Non-pigmented ciliary epithelial cell (primary cell): Measurements from ENCODE around the gene SNAPC1.
"Not testable (repeated sequence)": the region's sequence is repeated elsewhere in the genome, so short reads cannot be mapped to it uniquely, and the experiment has no call there.

Experiments
- DNase-seq: peaks from one replicate; pipeline ENCODE4 v3.0.0-alpha.2; 2010; ENCODE audit warnings: low read depth

Gene SNAPC1, protein sequence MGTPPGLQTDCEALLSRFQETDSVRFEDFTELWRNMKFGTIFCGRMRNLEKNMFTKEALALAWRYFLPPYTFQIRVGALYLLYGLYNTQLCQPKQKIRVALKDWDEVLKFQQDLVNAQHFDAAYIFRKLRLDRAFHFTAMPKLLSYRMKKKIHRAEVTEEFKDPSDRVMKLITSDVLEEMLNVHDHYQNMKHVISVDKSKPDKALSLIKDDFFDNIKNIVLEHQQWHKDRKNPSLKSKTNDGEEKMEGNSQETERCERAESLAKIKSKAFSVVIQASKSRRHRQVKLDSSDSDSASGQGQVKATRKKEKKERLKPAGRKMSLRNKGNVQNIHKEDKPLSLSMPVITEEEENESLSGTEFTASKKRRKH

DNA sequence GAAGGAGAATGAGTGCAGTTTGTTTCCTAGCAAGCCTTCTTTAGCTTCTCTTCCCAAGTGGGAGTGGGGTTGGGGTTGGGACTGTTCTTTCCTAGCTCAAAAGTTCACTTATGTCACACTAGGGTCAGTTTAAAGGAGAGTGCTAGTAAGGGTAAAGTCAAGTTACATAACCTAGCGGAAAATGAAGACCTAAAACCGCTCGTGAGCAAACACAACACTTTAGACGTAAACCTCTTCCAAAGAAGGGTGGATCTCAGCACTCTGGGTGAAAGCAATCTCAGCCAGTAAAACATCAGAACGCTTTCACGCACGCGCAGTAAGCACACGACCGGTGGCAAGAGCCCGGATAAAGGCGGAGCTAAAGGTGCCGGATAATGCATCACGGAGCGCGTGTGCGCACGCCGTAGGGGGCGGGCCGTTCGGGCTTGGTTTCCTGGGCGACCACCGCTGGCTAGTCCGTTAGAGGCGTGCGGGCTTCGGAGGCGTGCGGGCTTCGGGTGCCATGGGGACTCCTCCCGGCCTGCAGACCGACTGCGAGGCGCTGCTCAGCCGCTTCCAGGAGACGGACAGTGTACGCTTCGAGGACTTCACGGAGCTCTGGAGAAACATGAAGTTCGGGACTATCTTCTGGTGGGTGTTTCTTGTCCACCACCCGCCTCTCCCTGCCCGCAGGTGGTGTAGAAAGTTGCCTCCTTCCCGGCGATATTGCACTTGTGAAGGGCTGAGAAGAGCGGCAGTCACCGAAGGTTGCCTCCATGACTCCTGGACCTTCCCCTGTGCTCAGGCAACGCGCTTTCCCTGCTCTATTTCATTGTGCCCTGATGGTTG, at the start of gene SNAPC1:
SNAPC1 (plus strand) TSS at position 462 of the 828 bp plus-strand sequence; CDS start at position 503, 41 bp downstream.
- DNase-seq: peak; percentile 90

DNA sequence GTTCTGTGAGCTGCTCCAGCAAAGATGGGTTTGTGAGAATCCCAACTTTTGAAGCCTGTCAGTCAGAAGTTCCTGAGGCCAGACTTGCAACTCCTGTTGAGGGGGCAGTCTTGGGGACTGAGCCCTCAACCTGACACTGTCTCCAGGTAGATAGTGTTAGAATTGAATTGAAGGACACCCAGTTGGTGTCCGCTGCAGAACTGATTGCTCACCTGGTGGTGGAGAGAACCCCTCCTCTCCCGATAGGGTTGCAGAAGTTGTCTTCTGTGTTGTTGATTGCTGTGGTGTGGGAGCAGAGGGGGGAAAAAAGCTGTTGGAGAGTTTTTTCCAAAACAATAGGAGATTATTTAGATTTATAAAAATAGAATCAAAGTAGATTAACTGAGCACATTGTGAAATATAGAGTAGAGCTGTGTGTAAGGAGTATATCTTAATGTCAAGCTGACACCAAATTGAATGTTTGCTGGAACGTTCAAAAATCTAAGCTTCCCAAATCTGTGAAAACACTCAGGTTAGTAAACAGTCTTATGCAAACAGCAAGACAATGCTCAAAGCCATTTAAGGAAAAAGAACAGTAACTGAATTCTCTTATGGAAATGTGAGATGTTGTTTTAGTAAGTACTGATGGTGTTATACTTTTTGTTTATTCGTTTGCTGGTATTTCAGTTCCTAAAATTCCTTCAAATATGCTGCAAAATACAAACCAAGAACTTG, 48.3 kb upstream of the SNAPC1 start:
- DNase-seq: no peak

DNA sequence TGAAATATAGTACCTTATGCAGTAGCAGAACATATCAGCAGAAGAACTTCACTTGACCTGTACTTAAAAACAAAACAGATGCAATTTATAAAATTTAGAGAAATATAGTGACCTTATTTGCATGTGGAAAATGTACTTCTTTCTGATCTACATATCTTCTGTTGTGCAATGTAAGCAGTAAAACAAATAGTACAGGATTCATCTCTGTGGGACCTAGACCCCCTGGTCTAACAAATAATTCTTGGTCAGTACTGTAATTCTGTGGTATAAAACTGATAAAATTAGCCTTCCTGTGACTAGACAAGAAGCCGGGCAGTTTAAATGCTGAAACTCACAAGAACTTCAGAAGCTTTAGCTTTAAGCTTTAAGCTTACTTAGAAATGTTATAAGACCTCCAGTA, 45.3 kb upstream of the SNAPC1 start:
- DNase-seq: no peak

DNA sequence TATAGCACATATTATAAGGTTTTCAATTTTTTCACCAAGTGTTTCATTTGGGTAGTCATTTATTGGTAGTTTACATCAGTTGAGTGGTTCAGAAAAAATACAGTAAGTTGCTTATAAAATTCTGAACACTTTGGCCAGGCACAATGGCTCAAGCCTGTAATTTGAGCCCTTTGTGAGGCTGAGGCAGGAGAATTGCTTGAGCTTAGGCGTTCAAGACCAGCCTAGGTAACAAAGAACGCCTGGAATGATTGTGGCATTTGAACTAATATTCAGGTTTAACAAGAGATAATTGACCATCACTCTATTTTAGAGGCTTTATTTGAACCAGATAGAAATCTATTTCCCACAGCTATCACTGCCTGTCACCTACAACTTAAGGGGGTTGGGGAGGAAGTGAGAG, 44.2 kb upstream of the SNAPC1 start:
- no peak for DNase-seq

DNA sequence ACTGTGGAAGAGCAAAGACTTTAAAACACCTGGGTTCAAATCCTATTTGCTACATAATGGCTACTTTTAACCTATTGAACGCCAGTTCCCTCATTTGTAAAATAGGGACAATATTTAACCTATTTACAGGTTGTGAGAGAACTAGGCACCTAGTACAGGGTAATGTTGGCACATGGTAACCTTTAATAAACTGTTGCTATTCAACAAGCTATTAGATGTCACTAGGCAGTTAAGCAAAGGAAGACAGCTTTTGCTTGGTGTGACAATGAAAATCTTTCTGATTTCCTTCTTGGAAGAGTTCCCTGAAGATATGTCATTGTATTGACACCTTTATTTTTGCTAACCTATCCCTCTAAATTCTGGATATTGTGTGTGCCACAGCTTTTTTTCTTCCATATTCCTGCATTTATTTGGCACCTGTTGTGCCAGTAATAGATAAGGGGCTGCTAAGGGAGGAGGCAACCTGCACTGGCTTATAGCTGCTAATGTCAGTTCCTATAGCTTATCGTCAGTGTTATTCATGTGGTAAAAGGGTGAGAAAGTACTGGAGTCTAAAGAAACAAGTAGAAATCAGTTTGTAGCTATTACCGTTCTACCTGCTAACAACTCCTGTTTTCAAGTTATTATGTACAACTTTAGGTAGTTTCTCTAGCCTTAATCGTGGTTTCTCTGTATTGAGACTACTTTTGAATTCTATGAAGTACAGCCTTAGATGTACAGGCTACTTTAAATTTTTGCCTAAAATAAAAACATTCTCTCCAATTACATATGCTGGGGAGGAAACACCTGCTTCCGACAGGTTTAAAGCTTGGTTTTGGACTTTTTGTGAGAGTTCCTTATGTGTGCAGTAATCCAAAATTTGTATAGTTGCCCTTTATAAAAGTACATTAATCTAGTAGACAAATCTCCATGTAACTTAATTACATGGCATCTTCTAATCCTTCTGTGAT, 42.6 kb upstream of the SNAPC1 start:
- no peak for DNase-seq

DNA sequence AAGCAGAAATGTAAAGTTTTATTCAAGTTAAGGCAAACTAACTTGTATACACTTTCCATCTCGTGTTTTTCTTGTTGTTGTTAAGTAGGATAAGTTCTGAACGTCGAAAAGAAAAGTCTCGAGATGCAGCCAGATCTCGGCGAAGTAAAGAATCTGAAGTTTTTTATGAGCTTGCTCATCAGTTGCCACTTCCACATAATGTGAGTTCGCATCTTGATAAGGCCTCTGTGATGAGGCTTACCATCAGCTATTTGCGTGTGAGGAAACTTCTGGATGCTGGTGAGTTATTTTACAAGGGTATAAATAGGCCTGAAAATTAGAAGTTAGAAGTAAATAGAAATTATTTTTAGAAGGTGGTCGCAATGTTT, 41.9 kb upstream of the SNAPC1 start:
- no peak for DNase-seq

DNA sequence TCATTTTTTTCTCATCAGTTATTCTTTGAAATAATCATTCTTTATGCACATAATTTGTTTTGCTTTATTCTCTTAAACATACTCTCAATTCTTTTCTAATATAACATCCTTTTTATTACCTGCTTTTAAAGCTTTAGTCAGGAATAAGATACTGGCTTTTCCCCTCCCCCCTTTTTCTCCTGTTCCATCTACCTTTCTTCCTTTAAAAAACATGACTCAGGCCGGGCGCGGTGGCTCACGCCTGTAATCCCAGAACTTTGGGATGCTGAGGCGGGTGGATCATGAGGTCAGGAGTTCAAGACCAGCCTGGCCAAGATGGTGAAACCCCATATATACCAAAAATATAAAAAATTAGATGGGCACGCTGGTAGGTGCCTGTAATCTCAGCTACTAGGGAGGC, 41.5 kb upstream of the SNAPC1 start:
- DNase-seq: no peak

DNA sequence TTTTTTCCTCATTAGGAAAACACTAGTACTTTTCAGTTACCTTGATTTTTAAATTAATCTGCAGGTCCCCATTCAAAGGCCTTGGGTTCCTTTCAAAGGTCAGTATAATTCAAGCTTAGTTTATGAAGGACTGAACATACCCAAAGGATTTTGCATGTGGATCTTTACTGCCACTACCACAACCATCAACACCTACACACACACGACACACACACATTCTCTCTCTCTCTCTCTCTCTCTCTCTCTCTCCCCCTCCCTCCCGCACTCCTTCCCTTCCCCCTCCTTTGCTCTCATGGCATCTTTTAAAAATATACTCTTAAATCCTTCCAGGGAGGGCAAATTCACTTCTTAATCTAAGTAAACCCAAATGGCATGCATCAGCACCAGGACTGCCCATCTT, 38.1 kb upstream of the SNAPC1 start:
- DNase-seq: no peak

DNA sequence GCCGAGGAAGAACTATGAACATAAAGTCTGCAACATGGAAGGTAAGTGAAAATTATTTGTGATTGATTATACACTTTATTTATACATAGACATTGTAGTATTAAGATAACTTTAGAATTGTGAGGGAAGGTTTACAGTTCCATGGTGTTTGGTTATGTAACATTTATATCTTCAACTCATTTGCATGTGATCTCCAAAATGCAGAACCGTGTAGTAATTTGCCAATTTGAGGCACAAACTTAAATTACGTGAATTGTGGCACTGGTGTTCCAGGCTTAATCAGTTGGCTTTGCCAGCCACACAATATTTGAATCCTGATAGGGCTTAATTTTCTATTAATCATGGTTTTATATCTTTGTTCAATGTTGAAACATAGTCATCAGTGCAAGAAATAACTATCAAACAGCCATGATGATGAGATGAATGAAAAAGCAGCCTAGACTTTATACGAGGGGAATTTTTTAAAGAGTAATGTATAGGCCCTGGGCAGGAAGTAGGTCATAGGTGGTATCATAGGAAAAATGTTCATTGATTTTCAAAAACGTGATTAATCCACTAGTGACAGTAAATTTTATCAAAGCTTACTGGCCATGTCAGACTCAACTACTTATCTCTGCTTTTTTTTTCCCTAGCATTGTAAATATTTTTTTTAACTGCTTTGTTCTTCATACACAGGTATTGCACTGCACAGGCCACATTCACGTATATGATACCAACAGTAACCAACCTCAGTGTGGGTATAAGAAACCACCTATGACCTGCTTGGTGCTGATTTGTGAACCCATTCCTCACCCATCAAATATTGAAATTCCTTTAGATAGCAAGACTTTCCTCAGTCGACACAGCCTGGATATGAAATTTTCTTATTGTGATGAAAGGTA, 35.2 kb upstream of the SNAPC1 start:
- no peak for DNase-seq

DNA sequence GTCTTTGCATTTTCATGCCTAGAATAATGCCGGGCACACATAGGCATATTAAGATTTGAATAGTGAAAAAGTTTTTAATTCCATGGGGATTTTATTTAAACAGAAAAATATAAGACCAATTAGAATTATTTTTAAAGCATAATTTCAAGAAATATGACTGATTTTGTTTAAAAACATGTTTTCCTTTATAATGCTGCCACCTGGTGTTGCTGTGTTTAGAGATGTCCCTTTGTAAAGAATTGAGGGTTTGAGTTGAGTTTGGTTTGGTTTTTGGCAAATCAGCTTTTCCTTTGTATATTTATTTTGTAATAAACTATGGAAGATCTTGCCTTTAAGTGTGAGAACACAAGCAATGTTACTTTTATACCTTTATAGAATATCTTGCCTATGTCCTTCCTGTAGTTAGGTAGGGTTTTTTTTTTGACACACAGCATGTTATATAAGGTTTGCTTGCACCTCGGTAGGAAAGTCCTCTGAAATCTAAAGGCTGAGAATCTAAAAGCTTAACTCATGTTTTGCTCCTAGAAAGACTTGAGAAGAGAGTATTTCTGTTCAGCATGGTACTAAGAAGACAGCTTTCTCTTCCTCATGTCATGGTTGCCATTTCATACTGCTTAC, 31.4 kb upstream of the SNAPC1 start:
- no peak for DNase-seq

DNA sequence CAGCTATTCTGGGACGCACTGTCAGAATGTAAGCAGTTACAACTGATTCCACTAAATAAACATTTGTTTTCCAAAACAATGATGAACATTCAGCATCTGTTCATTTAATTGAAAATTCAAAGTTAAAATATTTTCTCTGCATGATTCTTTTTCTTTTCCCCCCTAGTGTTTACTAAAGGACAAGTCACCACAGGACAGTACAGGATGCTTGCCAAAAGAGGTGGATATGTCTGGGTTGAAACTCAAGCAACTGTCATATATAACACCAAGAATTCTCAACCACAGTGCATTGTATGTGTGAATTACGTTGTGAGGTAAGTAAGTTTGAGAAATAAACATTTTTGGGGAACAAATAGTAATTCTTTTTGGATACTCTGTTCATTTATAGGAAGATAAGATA, 28.2 kb upstream of the SNAPC1 start:
- no peak for DNase-seq

DNA sequence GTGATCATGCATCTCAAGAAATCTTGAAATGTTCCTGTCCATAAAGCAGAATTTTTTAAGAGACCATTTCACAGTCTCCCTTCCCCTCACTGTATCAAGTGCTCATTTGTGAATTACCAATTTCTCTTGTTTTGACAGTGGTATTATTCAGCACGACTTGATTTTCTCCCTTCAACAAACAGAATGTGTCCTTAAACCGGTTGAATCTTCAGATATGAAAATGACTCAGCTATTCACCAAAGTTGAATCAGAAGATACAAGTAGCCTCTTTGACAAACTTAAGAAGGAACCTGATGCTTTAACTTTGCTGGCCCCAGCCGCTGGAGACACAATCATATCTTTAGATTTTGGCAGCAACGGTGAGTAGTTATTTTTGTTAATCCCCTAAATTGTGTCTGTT, 25.5 kb upstream of the SNAPC1 start:
- no peak for DNase-seq

DNA sequence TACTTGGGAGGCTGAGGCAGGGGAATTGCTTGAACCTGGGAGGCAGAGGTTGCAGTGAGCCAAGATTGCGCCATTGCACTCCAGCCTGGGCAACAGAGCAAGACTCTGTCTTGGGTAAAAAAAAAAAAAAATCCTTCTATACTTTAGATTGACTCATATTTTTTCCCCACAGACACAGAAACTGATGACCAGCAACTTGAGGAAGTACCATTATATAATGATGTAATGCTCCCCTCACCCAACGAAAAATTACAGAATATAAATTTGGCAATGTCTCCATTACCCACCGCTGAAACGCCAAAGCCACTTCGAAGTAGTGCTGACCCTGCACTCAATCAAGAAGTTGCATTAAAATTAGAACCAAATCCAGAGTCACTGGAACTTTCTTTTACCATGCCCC, 24.3 kb upstream of the SNAPC1 start:
- no peak for DNase-seq

DNA sequence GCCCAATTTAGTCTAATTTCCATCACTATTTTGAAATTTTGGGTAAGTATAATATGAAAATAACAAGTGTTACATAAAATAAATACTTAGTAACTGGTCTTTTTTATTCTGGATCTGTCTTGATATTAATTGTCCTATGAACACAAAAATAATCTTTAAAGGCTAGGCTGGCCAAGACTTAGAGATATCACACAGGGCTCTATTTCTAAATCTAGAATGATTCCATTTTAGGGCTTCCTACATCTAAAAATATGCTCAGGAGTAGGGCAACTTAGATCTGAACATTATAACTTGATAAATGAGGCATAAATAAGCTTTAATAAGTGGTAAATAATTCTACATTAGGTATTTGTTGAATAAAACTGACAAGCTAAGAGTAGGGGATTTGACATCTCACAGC, 23.1 kb upstream of the SNAPC1 start:
- no peak for DNase-seq

DNA sequence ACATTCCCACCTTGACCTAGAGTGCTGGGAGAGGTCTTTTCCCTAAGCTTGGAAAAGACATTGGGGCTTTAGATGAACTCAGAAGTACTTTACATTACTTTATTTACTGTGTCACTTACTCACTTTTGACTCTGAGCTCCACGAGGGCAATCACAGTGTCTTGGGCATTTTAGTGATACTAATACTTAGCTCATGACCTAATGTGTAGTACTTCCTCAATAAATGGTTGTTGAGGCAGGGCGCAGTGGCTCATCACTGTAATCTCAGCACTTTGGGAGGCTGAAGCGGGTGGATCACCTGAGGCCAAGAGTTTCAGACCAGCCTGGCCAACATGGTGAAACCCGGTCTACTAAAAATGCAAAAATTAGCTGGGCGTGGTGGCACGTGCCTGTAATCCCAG, 19.8 kb upstream of the SNAPC1 start:
- DNase-seq: no peak

DNA sequence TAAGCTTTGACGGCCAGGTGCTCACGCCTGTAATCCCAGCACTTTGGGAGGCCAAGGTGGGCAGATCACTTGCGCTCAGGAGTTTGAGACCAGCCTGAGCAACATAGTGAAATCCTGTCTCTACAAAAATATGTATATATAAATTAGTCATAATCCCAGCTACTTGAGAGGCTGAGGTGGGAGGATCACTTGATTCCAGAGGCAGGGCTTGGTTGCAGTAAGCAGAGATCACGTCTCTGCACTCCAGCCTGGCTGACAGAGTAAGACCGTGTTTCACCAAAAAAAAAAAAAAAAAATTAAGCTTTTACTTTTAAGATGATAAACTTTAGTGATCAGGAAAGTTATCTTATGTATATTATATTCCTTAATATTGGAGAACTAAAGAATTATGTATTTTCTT, 18.0 kb upstream of the SNAPC1 start:
- no peak for DNase-seq

DNA sequence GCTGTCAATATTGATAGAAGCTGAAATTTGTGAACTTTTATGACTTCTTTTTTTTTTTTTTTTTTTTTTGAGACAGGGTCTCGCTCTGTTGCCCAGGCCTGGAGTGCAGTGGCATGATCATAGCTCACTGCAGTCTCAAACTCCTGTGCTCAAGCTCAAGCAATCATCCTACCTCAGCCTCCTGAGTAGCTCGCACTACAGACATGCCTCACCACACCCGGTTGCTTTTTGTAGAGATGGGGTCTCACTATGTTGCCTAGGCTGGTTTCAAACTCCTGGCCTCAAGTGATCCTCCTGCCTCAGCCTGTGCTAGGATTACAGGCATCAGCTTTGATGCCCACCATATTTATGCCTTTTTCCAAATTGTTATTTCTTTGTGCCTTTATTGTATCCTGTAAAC, 15.9 kb upstream of the SNAPC1 start:
- DNase-seq: not testable (repeated sequence)

DNA sequence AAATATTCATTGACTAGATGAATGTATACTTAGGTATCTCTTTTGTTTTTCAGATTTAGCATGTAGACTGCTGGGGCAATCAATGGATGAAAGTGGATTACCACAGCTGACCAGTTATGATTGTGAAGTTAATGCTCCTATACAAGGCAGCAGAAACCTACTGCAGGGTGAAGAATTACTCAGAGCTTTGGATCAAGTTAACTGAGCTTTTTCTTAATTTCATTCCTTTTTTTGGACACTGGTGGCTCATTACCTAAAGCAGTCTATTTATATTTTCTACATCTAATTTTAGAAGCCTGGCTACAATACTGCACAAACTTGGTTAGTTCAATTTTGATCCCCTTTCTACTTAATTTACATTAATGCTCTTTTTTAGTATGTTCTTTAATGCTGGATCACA, 15.3 kb upstream of the SNAPC1 start:
- no peak for DNase-seq

DNA sequence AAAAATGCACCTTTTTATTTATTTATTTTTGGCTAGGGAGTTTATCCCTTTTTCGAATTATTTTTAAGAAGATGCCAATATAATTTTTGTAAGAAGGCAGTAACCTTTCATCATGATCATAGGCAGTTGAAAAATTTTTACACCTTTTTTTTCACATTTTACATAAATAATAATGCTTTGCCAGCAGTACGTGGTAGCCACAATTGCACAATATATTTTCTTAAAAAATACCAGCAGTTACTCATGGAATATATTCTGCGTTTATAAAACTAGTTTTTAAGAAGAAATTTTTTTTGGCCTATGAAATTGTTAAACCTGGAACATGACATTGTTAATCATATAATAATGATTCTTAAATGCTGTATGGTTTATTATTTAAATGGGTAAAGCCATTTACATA, 14.9 kb upstream of the SNAPC1 start:
- DNase-seq: no peak

DNA sequence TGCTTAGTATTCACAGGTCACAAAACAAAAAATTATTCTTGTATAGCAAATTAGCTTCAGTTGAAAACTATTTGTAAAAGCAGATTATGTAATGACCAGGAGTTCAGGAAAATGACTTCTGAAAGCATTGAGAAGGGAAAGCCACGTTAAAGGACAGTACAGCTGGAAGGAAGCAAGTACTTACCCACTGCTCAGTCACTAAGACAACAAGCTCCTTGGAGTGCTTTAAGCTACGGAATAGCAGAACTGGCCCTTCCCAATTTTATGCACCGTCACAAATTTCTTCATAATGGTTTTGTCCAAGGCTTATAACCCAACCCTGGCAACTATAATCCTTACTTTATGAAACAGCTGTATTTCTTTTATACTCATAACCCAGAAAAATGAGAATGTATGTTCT, 13.0 kb upstream of the SNAPC1 start:
- DNase-seq: no peak
